Left ventricle myocardium inferior (tissue), 1 donor: ENCODE results near the gene SYNDIG1. TPM values are rescaled to one million over a fixed set of nuclear protein-coding genes. Genes with fewer than 3 reads are reported as not detected.

Experiments used
- DNase-seq: peaks from one replicate; pipeline ENCODE4 v3.0.0-alpha.2; 2020
- H3K27ac ChIP-seq: fragments of 200-600 bp; replicated peaks from 2 replicates; pipeline ENCODE4 v1.8.0; 2021
- H3K27me3 ChIP-seq: fragments of 200-600 bp; 2 replicates; pipeline ENCODE4 v1.8.0; 2021; ENCODE audit warnings: low read depth
- H3K36me3 ChIP-seq: fragments of 200-600 bp; 2 replicates; pipeline ENCODE4 v1.8.0; 2021
- H3K4me1 ChIP-seq: fragments of 200-600 bp; 2 replicates; pipeline ENCODE4 v1.8.0; 2021
- H3K4me3 ChIP-seq: fragments of 200-600 bp; 2 replicates; pipeline ENCODE4 v1.8.0; 2021; ENCODE audit warnings: mild to moderate bottlenecking, moderate library complexity
- H3K9me3 ChIP-seq: fragments of 200-600 bp; replicated peaks from 2 replicates; pipeline ENCODE4 v1.8.0; 2021
- CTCF ChIP-seq: fragments of 200-600 bp; IDR thresholded peaks from 2 replicates; pipeline ENCODE4 v1.8.0; 2021; ENCODE audit warnings: antibody characterized with exemption, mild to moderate bottlenecking, borderline replicate concordance
- intact Hi-C: fragments of 100-400 bp; cut with micrococcal nuclease; formaldehyde crosslinking; loops from one replicate; pipeline ENCODE4 v1.11.0; 2022
- total RNA-seq: library from RNA; stranded (reverse); fragmentation: NEBNext Ultra II Directional; extraction: Animal tissue kit (Norgen Biotek cat#: 25700); gene quantifications from one replicate; pipeline ENCODE4 v1.2.1, GENCODE V29; 2021
- donor health status: DM: no; HTN: yes; CAD: no; lungs with severe emphysema.

SYNDIG1 gene
- total RNA-seq, 1 donor from 2014 or later: 21.4 TPM

GRCh38 chr20:24547967-24548366 lies 78.5 kb downstream of the SYNDIG1 start:
- Histone ChIP-seq H3K27me3 (no peaks in the 10 kb centered on the region), H3K4me1 (peaks cover 6% of the 10 kb centered on the region), H3K4me3 (no peak overlapping the region), H3K36me3 (peaks cover 4% of the 10 kb centered on the region), H3K27ac (no peak overlapping the region), H3K9me3 (no peaks in the 10 kb centered on the region)
- intact Hi-C loops: no loop called here
- no peak for TF ChIP-seq CTCF
- DNase-seq: no peak

- no peaks in the 10 kb centered on the region for H3K36me3 ChIP-seq
- H3K4me3 ChIP-seq: no peak overlapping the region
- DNase-seq: no peak
- no peaks in the 10 kb centered on the region for H3K27me3 ChIP-seq
- H3K9me3 ChIP-seq: peaks cover 10% of the 10 kb centered on the region
- TF ChIP-seq CTCF: no peak
- peaks cover 11% of the 10 kb centered on the region for H3K4me1 ChIP-seq
- intact Hi-C loops: no loop called here
- no peak overlapping the region for H3K27ac ChIP-seq
These were observed 89.8 kb downstream of the SYNDIG1 start for GRCh38 chr20:24559114-24559732.

- H3K27me3 ChIP-seq: no peaks in the 10 kb centered on the region
- intact Hi-C loops: no loop called here
- no peak overlapping the region for H3K4me3 ChIP-seq
- TF ChIP-seq CTCF: no peak
- peaks cover 10% of the 10 kb centered on the region for H3K9me3 ChIP-seq
- H3K27ac ChIP-seq: no peak overlapping the region
- DNase-seq: no peak
- no peaks in the 10 kb centered on the region for H3K36me3 ChIP-seq
- H3K4me1 ChIP-seq: peaks cover 11% of the 10 kb centered on the region
These were observed 91.4 kb downstream of the SYNDIG1 start for GRCh38 chr20:24560571-24561491.

GRCh38 chr20:24565835-24566351 lies 96.5 kb downstream of the SYNDIG1 start:
- Histone ChIP-seq H3K27ac (no peak overlapping the region), H3K27me3 (no peaks in the 10 kb centered on the region), H3K36me3 (no peaks in the 10 kb centered on the region), H3K9me3 (peaks cover 10% of the 10 kb centered on the region), H3K4me1 (peaks cover 10% of the 10 kb centered on the region), H3K4me3 (no peak overlapping the region)
- DNase-seq: no peak
- intact Hi-C loops: no loop called here
- TF ChIP-seq CTCF: no peak

- H3K27me3 ChIP-seq: no peaks in the 10 kb centered on the region
- H3K4me3 ChIP-seq: no peak overlapping the region
- no peaks in the 10 kb centered on the region for H3K36me3 ChIP-seq
- peaks cover 10% of the 10 kb centered on the region for H3K9me3 ChIP-seq
- H3K4me1 ChIP-seq: peaks cover 5% of the 10 kb centered on the region
- no peak overlapping the region for H3K27ac ChIP-seq
- TF ChIP-seq CTCF: no peak
- intact Hi-C loops: no loop called here
- DNase-seq: no peak
These were observed 97.2 kb downstream of the SYNDIG1 start for GRCh38 chr20:24566656-24567055.
